ENCODE measurements around the gene ABCA3. TPM values are rescaled to one million over a fixed set of nuclear protein-coding genes. Genes with fewer than 3 reads are reported as not detected.
A peak's percentile ranks its signal among the peaks of the same experiment; 100 is the strongest.
"Not testable (repeated sequence)": the region's sequence is repeated elsewhere in the genome, so short reads cannot be mapped to it uniquely, and the experiment has no call there.

ABCA3 gene
- total and polyA plus RNA-seq, 8 donors = 6.8 to 334 (median 12.9) TPM

DNA sequence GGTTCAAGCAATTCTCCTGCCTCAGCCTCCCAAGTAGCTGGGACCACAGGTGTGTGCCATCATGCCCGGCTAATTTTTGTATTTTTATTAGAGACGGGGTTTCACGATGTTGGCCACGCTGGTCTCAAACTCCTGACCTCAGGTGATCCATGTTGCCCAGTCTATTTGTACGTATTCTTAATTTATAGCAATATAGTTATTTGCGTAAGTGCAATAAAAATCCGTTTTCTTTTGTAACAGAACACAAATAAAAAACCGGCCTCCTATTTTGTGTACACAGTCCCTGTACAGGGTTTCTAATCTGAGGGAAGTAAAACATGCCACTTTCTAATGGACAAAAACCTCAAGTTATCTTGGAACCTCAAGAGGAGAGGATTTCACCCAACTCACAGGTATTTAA lies 80.3 kb downstream of the ABCA3 start:
- no peak for ATAC-seq
- H3K9me3 ChIP-seq = no peaks in the 10 kb centered on the region
- H3K36me3 ChIP-seq = peaks cover 0 to 94% of the 10 kb centered on the region in 2 donors
- H3K4me3 ChIP-seq = no peak overlapping the region
- H3K4me1 ChIP-seq = peaks cover 0 to 7% of the 10 kb centered on the region in 2 donors
- H3K27me3 ChIP-seq = no peaks in the 10 kb centered on the region
- TF ChIP-seq CTCF (IDR thresholded peaks at IDR 0.05) = no peak
- no peak overlapping the region for H3K27ac ChIP-seq
- no peak for DNase-seq
- intact Hi-C loops (cut with DNase I) = no loop called here

- H3K4me1 ChIP-seq; H3K27me3 ChIP-seq; DNase-seq; H3K27ac ChIP-seq; H3K9me3 ChIP-seq; H3K4me3 ChIP-seq; intact Hi-C loops (cut with DNase I); ATAC-seq: not testable (repeated sequence)
- peaks cover 0 to 100% of the 10 kb centered on the region in 2 donors for H3K36me3 ChIP-seq
Observed at GRCh38 chr16:2258530-2258929, 82.0 kb downstream of the ABCA3 start.

GRCh38 chr16:2257726-2258125 lies 82.8 kb downstream of the ABCA3 start:
- intact Hi-C loops (cut with DNase I) = no loop called here
- no peak for TF ChIP-seq CTCF (IDR thresholded peaks at IDR 0.05)
- ATAC-seq (no peak), DNase-seq (no peak)
- Histone ChIP-seq H3K27me3 (no peaks in the 10 kb centered on the region), H3K9me3 (no peaks in the 10 kb centered on the region), H3K27ac (no peak overlapping the region), H3K36me3 (peaks cover 0 to 100% of the 10 kb centered on the region in 2 donors), H3K4me3 (no peak overlapping the region), H3K4me1 (peaks cover 0 to under 1% of the 10 kb centered on the region in 2 donors)

GRCh38 chr16:2256531-2257140 lies 83.9 kb downstream of the ABCA3 start:
- no peak for TF ChIP-seq CTCF (IDR thresholded peaks at IDR 0.05)
- ATAC-seq (no peak), DNase-seq (no peak)
- Histone ChIP-seq H3K4me3 (no peak overlapping the region), H3K4me1 (peaks cover 6 to 12% of the 10 kb centered on the region in 2 donors), H3K27me3 (no peaks in the 10 kb centered on the region), H3K36me3 (peaks cover 0 to 95% of the 10 kb centered on the region in 2 donors), H3K9me3 (no peaks in the 10 kb centered on the region), H3K27ac (no peak overlapping the region)
- intact Hi-C loops (cut with DNase I) = no loop called here

GRCh38 chr16:2253293-2253692 lies 87.2 kb downstream of the ABCA3 start:
- H3K4me3 ChIP-seq = no peak overlapping the region
- peaks cover 14 to 32% of the 10 kb centered on the region in 2 donors for H3K4me1 ChIP-seq
- intact Hi-C loops (cut with DNase I) = no loop called here
- DNase-seq (no peak), ATAC-seq (no peak)
- no peaks in the 10 kb centered on the region for H3K27me3 ChIP-seq
- no peak for TF ChIP-seq CTCF (IDR thresholded peaks at IDR 0.05)
- no peaks in the 10 kb centered on the region for H3K9me3 ChIP-seq
- no peak overlapping the region for H3K27ac ChIP-seq
- peaks cover 0 to 61% of the 10 kb centered on the region in 2 donors for H3K36me3 ChIP-seq

- ATAC-seq = no peak
- intact Hi-C loops (cut with DNase I) = no loop called here
- TF ChIP-seq CTCF (IDR thresholded peaks at IDR 0.05) = no peak
- H3K36me3 ChIP-seq = peaks cover 0 to 56% of the 10 kb centered on the region in 2 donors
- DNase-seq = no peak
- H3K4me3 ChIP-seq = no peak overlapping the region
- no peaks in the 10 kb centered on the region for H3K27me3 ChIP-seq
- no peaks in the 10 kb centered on the region for H3K9me3 ChIP-seq
- peaks cover 14 to 32% of the 10 kb centered on the region in 2 donors for H3K4me1 ChIP-seq
- H3K27ac ChIP-seq = peak overlapping the region in 1 of 2 donors; percentile 84
Observed at GRCh38 chr16:2252806-2253148, 87.8 kb downstream of the ABCA3 start.
